Thoracic aorta endothelial cell (primary cell): Measurements from ENCODE around the gene ENTPD2. TPM values are rescaled to one million over a fixed set of nuclear protein-coding genes. Genes with fewer than 3 reads are reported as not detected.

Experiments
- small RNA-seq: library from RNA; depleted of rRNA; stranded (forward); fragments of <200 nt; gene quantifications from one replicate; pipeline ENCODE3, GENCODE V24; 2012
- total RNA-seq: library from RNA; depleted of rRNA; stranded (reverse); fragments of >200 nt; gene quantifications from 2 replicates; pipeline ENCODE4 v1.2.3, GENCODE V29; 2012

The ENTPD2 gene
- total RNA-seq, result not detected in 2 replicates

GRCh38 chr9:137053944-137054931, at the start of gene ENTPD2:
ENTPD2 (minus strand) TSS chr9:137054061; CDS start chr9:137053997, 64 bp downstream.

DNA sequence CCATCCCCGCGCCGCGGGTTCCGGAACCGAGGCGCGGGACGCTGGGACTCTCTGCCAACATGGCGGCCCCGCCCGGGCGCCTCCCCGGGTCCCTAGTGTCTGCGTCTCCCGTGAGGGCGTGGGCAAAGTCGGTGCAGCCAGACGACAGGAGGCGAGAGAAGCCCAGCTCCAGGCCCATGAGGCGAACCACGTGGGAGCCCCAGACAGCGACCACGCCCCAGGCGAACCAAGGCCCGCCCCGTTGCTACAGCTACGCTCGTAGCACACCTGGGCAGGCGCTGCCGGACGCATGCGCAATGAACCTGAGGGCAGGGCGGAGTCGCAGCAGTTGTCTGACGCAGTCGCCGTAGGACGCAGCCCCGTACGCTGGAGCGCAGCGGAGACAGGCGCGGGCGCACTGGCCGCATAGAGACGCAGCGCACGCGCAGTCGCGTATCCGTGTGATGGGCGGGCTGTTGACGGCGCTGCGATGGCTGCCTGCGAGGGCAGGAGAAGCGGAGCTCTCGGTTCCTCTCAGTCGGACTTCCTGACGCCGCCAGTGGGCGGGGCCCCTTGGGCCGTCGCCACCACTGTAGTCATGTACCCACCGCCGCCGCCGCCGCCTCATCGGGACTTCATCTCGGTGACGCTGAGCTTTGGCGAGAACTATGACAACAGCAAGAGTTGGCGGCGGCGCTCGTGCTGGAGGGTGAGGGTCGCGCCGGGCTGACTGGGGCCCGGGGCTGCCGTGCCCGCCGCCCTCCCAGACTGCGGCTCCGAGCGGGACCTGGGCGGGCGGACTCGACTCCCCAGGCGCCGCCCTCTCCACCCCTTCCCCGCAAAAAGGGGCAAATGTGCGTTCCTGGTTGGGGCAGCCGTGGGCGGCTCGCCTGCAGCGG, 32.9 kb upstream of the ENTPD2 start, which contains the start of gene MAN1B1:
Gene MAN1B1, plus strand, starts transcription at position 455 of the 878 bp plus-strand sequence. Its CDS starts 15 bp downstream, at position 470.

GRCh38 chr9:137077010-137077747, 23.3 kb upstream of the ENTPD2 start, which contains the start of gene UAP1L1:
UAP1L1 (plus strand) TSS chr9:137077517; CDS start chr9:137077533, 16 bp downstream.

DNA sequence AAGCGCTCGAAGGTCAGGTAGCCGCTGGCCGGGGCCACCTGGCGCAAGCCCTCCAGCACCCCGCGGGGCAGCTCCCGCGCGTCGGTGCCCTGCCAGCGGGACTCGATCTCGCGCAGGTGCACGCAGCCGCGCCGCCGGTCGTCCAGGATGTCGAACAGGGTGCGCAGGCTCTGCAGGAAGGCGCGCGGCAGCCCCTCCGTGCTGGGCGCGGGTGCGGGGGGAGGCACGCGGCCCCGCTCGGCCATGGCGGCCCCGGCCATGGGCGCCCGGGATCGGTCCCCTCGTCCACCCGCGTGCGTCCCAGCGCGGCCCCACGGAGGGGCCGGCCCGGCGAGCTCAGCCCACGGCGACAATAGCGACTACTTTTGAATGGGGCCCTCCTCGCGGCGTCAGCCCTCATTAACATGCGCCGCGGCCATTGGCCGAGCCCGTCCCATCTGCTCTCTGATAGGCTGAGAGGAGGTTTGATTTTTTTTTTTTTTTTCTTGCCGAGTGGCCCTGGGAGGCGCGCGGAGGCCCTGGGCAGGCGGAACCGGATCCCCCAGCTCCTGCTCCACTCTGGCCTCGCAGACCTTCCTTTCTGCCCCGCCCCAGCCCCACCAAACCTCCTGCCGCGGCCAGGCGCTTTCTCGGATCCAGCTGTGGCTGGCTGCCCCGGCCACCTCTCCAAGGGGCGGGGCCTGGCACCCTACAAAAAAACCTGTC, 16.5 kb upstream of the ENTPD2 start, which contains the start of gene SAPCD2:
Gene SAPCD2, minus strand, starts transcription at position 357 of the 705 bp plus-strand sequence. Its CDS starts 97 bp downstream, at position 260.

GRCh38 chr9:137046088-137046787, 7.6 kb downstream of the ENTPD2 start, which contains the start of gene NPDC1:
NPDC1 (minus strand) TSS chr9:137046177; CDS start chr9:137045989, 188 bp downstream.

DNA sequence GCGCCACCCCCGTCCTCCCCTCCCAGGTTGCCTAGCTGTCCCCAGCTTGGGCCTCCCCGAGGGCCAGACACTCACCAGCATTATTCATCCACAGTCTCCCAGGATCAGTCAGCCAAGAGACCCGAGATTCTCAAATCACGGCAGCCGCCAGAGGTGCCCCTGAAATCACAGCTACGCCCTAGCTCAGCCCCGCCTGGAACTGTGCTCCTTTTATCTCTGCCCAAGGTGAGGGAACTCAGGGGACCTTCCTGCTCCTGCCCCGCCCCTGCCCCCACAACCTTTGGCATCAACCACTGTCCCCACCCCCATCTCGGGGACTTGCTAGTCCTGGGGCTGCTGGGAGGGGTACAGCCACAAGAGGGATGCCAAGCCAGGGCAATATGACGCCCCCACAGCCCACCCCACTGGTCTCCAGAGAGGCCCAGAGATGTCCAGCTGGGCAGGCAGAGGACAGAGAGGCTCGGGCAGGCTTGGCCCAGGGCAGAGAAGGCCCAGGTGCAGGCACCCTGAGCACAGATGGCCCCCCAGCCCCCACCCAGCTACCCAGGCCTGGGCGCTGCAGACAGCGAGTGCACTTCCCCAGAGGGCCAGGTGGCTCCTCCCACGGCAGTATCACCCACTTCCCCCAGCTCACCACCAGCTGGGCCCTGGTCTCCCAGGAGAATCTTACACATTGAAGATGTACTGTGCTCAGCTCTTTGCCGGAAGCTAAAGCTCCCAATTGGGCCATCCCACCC, 21.8 kb downstream of the ENTPD2 start, which contains the start of gene FUT7:
Gene FUT7, minus strand, starts transcription at position 185 of the 737 bp plus-strand sequence. Its CDS starts 97 bp downstream, at position 88.

DNA sequence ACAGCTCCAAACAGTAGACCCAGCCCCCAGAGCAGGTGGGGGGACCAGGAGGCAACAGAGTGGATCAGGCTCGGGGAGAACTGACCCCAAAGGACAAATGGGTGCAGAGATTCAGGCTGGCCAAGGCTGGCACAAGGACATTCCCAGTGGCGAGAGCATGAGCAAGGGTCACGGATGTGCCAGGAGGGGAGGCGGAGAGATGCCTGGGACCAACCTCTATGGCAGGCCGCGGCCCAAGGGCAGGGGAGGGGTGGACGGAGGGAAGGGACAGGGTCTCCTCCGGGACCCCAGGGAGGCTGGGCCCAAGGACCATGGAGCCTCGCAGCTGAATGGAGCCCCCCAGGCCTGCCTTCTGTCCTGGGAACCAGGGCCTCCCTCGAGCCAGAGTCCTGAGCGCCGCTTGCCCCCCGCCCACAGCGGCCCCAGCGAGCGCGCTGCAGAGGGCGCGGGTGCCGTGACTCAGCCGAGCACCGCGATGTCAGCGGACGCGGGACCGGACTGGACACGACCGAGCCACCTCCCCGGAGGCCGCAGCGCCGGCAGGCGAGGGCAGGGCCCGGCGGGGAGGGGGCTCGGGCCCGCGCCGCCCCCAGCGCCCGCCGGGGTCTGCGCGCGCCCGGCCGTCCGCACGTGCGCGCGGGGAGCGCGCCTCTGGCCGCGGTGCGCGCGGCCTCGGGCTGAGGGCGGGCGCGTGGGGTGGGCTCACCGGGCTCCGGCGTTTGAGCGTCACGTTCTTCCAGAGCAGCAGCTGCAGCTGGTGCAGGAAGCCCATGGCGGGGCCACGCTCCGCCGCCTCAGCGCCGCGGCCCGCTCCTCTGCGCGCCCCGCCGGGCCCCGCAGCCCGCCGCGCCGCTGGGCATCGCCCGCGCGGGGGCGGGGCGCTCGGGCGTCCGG, 26.2 kb downstream of the ENTPD2 start, which contains the start of gene ABCA2:
Gene ABCA2, minus strand, starts transcription at position 869 of the 894 bp plus-strand sequence. Its CDS starts 97 bp downstream, at position 772.

Small RNAs within 50 kb of the gene (small RNA-seq; reads per million reads assigned to genes)
- gene RF00153, result not detected

Other genes with a start within 250 kb of the ENTPD2 start
- gene RABL6, start 246.1 kb downstream of the ENTPD2 start, total RNA-seq, result 68.1 and 77.0 TPM in 2 replicates
- gene AJM1, start 211.6 kb downstream of the ENTPD2 start, total RNA-seq, result 0.66 and 0.72 TPM in 2 replicates
- gene PHPT1, start 204.7 kb downstream of the ENTPD2 start, total RNA-seq, result 51.4 and 81.0 TPM in 2 replicates
- 1.9 and 2.0 TPM in 2 replicates for gene MAMDC4, start 201.7 kb downstream of the ENTPD2 start, total RNA-seq
- 173 and 174 TPM in 2 replicates for gene EDF1, start 187.8 kb downstream of the ENTPD2 start, total RNA-seq
- 11.0 and 14.3 TPM in 2 replicates for gene TRAF2, start 167.5 kb downstream of the ENTPD2 start, total RNA-seq
- 95.3 and 115 TPM in 2 replicates for gene FBXW5, start 109.3 kb downstream of the ENTPD2 start, total RNA-seq
- not detected in 2 replicates for gene C8G, start 108.8 kb downstream of the ENTPD2 start, total RNA-seq
- gene LCN12, start 101.8 kb downstream of the ENTPD2 start, total RNA-seq, result not detected in 2 replicates
- not detected in 2 replicates for gene PTGDS, start 76.6 kb downstream of the ENTPD2 start, total RNA-seq
- gene LCNL1, start 71.1 kb downstream of the ENTPD2 start, total RNA-seq, result not detected in 2 replicates
- 16.6 and 17.4 TPM in 2 replicates for gene PAXX, start 61.6 kb downstream of the ENTPD2 start, total RNA-seq
- gene CLIC3, start 57.5 kb downstream of the ENTPD2 start, total RNA-seq, result 0.14 and 0.27 TPM in 2 replicates
- gene ABCA2, start 25.8 kb downstream of the ENTPD2 start, total RNA-seq, result 11.0 and 12.3 TPM in 2 replicates
- not detected in 2 replicates for gene FUT7, start 22.0 kb downstream of the ENTPD2 start, total RNA-seq
- gene NPDC1, start 7.9 kb downstream of the ENTPD2 start, total RNA-seq, result 39.0 and 47.4 TPM in 2 replicates
- 19.7 and 36.7 TPM in 2 replicates for gene SAPCD2, start 16.5 kb upstream of the ENTPD2 start, total RNA-seq
- gene UAP1L1, start 23.5 kb upstream of the ENTPD2 start, total RNA-seq, result 16.2 and 20.7 TPM in 2 replicates
- 45.7 and 53.3 TPM in 2 replicates for gene MAN1B1, start 32.9 kb upstream of the ENTPD2 start, total RNA-seq
- gene DPP7, start 60.7 kb upstream of the ENTPD2 start, total RNA-seq, result 55.6 and 69.3 TPM in 2 replicates
- under 0.01 and 0.14 TPM in 2 replicates for gene GRIN1, start 85.1 kb upstream of the ENTPD2 start, total RNA-seq
- not detected in 2 replicates for gene LRRC26, start 116.0 kb upstream of the ENTPD2 start, total RNA-seq
- gene TMEM210, start 118.0 kb upstream of the ENTPD2 start, total RNA-seq, result not detected in 2 replicates
- gene ANAPC2, start 134.5 kb upstream of the ENTPD2 start, total RNA-seq, result 28.2 and 31.2 TPM in 2 replicates
- 84.6 and 91.9 TPM in 2 replicates for gene SSNA1, start 134.6 kb upstream of the ENTPD2 start, total RNA-seq
- 6.3 and 8.7 TPM in 2 replicates for gene TPRN, start 146.7 kb upstream of the ENTPD2 start, total RNA-seq
- 25.2 and 27.3 TPM in 2 replicates for gene TMEM203, start 151.6 kb upstream of the ENTPD2 start, total RNA-seq
- 8.2 and 11.1 TPM in 2 replicates for gene NDOR1, start 151.6 kb upstream of the ENTPD2 start, total RNA-seq
- gene RNF208, start 168.2 kb upstream of the ENTPD2 start, total RNA-seq, result 0.13 and 0.43 TPM in 2 replicates
- 0.27 and 0.29 TPM in 2 replicates for gene CYSRT1, start 171.1 kb upstream of the ENTPD2 start, total RNA-seq
- 0.07 TPM in 1 of 2 replicates, not detected in the other for gene RNF224, start 173.4 kb upstream of the ENTPD2 start, total RNA-seq
- not detected in 2 replicates for gene SLC34A3, start 176.8 kb upstream of the ENTPD2 start, total RNA-seq
- 240 and 376 TPM in 2 replicates for gene TUBB4B, start 187.2 kb upstream of the ENTPD2 start, total RNA-seq
- not detected in 2 replicates for gene STPG3, start 197.2 kb upstream of the ENTPD2 start, total RNA-seq
- 52.3 and 62.5 TPM in 2 replicates for gene NELFB, start 201.3 kb upstream of the ENTPD2 start, total RNA-seq
- gene TOR4A, start 223.7 kb upstream of the ENTPD2 start, total RNA-seq, result 48.3 and 50.1 TPM in 2 replicates
- gene NRARP, start 248.2 kb upstream of the ENTPD2 start, total RNA-seq, result 12.1 and 16.5 TPM in 2 replicates